ENCODE measurements around the gene WWTR1. TPM values are rescaled to one million over a fixed set of nuclear protein-coding genes. Genes with fewer than 3 reads are reported as not detected.

WWTR1 gene
- total RNA-seq, 1 experiment from 2014 or later: 24.4 TPM

- H3K56ac ChIP-seq (ENCODE audit: insufficient read length, low read depth, low read length): no peak overlapping the region
- H4K5ac ChIP-seq (ENCODE audit: insufficient read length, low read depth, low read length): no peak overlapping the region
- Mint-ChIP-seq H3K36me3 (ENCODE audit: insufficient read depth in 1 of 3, low read depth in 3 of 3) (peaks cover 22 to 38% (median 27%) of the 10 kb centered on the region in 3 experiments), H3K4me1 (peaks cover 56 to 59% of the 10 kb centered on the region in 2 experiments), H3K9me3 (peaks cover 0 to 3% of the 10 kb centered on the region in 2 experiments; a peak in 1 of 5 replicates), H3K27ac (no peak overlapping the region), H3K27me3 (ENCODE audit: low read depth) (peaks cover 6% of the 10 kb centered on the region), H3K4me3 (peak overlapping the region; percentile 89 to 93)
- H2BK20ac ChIP-seq (ENCODE audit: low read depth, low read length, poor library complexity, severe bottlenecking): no peak overlapping the region
- no peak overlapping the region for H3T11ph ChIP-seq (ENCODE audit: low read length)
- H3K27me3 ChIP-seq (ENCODE audit: insufficient read depth, low read length): no peaks in the 10 kb centered on the region
- H3K23ac ChIP-seq (ENCODE audit: insufficient read length, low read depth, low read length): no peak overlapping the region
- no peaks in the 10 kb centered on the region for H3K9me3 ChIP-seq (ENCODE audit: control insufficient read depth, low read depth, low read length)
- no CpG with 5 or more reads among the region's 2 CpGs for WGBS (ENCODE audit: extremely low coverage, insufficient read length, low lambda C conversion rate)
- H3K9ac ChIP-seq (ENCODE audit: extremely low read depth, insufficient read length, low read length): peak overlapping the region; percentile 76
- H4K8ac ChIP-seq (replicated peaks; ENCODE audit: insufficient read length, low read depth, low read length): no peak overlapping the region
- no peak overlapping the region for H2AK5ac ChIP-seq (ENCODE audit: insufficient read length, low read length)
- H2BK12ac ChIP-seq (ENCODE audit: insufficient read length, low read depth, low read length): no peak overlapping the region
- H3K79me1 ChIP-seq (ENCODE audit: insufficient read depth, low read depth, low read length, poor library complexity, severe bottlenecking): no peaks in the 10 kb centered on the region
- H3K18ac ChIP-seq (ENCODE audit: insufficient read length, low read depth, low read length): no peak overlapping the region
- H3K27ac ChIP-seq (ENCODE audit: insufficient read length, low read depth, low read length): no peak overlapping the region
- TF ChIP-seq, protein P1, sequence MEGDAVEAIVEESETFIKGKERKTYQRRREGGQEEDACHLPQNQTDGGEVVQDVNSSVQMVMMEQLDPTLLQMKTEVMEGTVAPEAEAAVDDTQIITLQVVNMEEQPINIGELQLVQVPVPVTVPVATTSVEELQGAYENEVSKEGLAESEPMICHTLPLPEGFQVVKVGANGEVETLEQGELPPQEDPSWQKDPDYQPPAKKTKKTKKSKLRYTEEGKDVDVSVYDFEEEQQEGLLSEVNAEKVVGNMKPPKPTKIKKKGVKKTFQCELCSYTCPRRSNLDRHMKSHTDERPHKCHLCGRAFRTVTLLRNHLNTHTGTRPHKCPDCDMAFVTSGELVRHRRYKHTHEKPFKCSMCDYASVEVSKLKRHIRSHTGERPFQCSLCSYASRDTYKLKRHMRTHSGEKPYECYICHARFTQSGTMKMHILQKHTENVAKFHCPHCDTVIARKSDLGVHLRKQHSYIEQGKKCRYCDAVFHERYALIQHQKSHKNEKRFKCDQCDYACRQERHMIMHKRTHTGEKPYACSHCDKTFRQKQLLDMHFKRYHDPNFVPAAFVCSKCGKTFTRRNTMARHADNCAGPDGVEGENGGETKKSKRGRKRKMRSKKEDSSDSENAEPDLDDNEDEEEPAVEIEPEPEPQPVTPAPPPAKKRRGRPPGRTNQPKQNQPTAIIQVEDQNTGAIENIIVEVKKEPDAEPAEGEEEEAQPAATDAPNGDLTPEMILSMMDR (conservative IDR thresholded peaks at IDR 0.05): no peak
- H4K91ac ChIP-seq (ENCODE audit: insufficient read length, low read depth, low read length): no peak overlapping the region
- peaks cover 25% of the 10 kb centered on the region for H3K23me2 ChIP-seq (ENCODE audit: insufficient read length, low read depth, low read length, poor library complexity, severe bottlenecking)
- H2BK5ac ChIP-seq (ENCODE audit: insufficient read length, low read length): no peak overlapping the region
- H2AFZ ChIP-seq (ENCODE audit: low read length): no peak overlapping the region
- no peak overlapping the region for H2BK15ac ChIP-seq (ENCODE audit: low read depth, low read length)
- no peak overlapping the region for H3K4ac ChIP-seq (ENCODE audit: low read depth, low read length)
- peaks cover 2% of the 10 kb centered on the region; the same call in 1 of the 2 replicates for H3K79me2 ChIP-seq (ENCODE audit: insufficient read depth, low read length)
- H3K14ac ChIP-seq (ENCODE audit: insufficient read depth, low read length): no peak overlapping the region
- H3K4me1 ChIP-seq (ENCODE audit: insufficient read depth, low read length): peaks cover 4% of the 10 kb centered on the region; the same call in 1 of the 2 replicates
- no peak overlapping the region for H2BK120ac ChIP-seq (ENCODE audit: low read depth, low read length, poor library complexity, severe bottlenecking)
- no peak for DNase-seq
- H3K4me2 ChIP-seq (ENCODE audit: insufficient read depth, insufficient read length, low read length): peak overlapping the region; percentile 97
- no peaks in the 10 kb centered on the region for H4K20me1 ChIP-seq (ENCODE audit: control insufficient read depth, insufficient read depth, insufficient read length)
Observed at GRCh38 chr3:149655826-149656574, 1.8 kb downstream of the WWTR1 start.
